Gastroesophageal sphincter (tissue), 4 donors: Measurements from ENCODE around the gene PLA2R1. TPM values are rescaled to one million over a fixed set of nuclear protein-coding genes. Genes with fewer than 3 reads are reported as not detected.

Source experiments
- ATAC-seq: fragments of 150-250 bp; one replicate; pipeline ENCODE4 v1.9.1; 2016; ENCODE audit warnings: mild to moderate bottlenecking, moderate library complexity
- H3K27ac ChIP-seq, 4 donors: fragments of 200-600 bp; sonication (generic) in 3 of 4; 1 replicate in 3 of 4; 2 replicates in 1 of 4; pipeline ENCODE4 v1.5.1; 2016 to 2019
- H3K27me3 ChIP-seq: fragments of 200-600 bp; sonication (generic); one replicate; pipeline ENCODE4 v1.5.1; 2019
- H3K36me3 ChIP-seq, 2 donors: fragments of 200-600 bp; sonication (generic); one replicate each; pipeline ENCODE4 v1.5.1; 2019; ENCODE audit warnings: control low read depth in 1 of 2
- H3K4me1 ChIP-seq, 3 donors: fragments of 200-600 bp; sonication (generic); 1 replicate in 2 of 3; 2 replicates in 1 of 3; pipeline ENCODE4 v1.5.1; 2016 to 2019; ENCODE audit warnings: control low read depth in 2 of 3
- H3K4me3 ChIP-seq, 2 donors: fragments of 200-600 bp; sonication (generic); one replicate each; pipeline ENCODE4 v1.5.1; 2019; ENCODE audit warnings: mild to moderate bottlenecking in 1 of 2, moderate library complexity in 1 of 2
- H3K9me3 ChIP-seq, 3 donors: fragments of 200-600 bp; sonication (generic); one replicate each; pipeline ENCODE4 v1.5.1; 2017 to 2019; ENCODE audit warnings: control low read depth in 2 of 3
- EP300 ChIP-seq: sonication (generic); formaldehyde crosslinking; IDR thresholded peaks from one replicate; pipeline ENCODE4 v1.6.1; 2017; ENCODE audit warnings: antibody characterized with exemption, mild to moderate bottlenecking
- POLR2A ChIP-seq, 2 donors: fragments of 450-650 bp; IDR thresholded peaks; one replicate each; pipeline ENCODE4 v1.6.1; 2017; ENCODE audit warnings: antibody characterized with exemption in 2 of 2, mild to moderate bottlenecking in 2 of 2, moderate library complexity in 1 of 2
- POLR2AphosphoS5 ChIP-seq: sonication (generic); formaldehyde crosslinking; IDR thresholded peaks from one replicate; pipeline ENCODE4 v1.6.1; 2017; ENCODE audit warnings: antibody characterized with exemption
- WGBS, 2 donors: methylation state at CpG; one replicate each; pipeline ENCODE4 v1.1.5; 2018; ENCODE audit warnings: low coverage in 1 of 2; 5-methylcytosine and 5-hydroxymethylcytosine counted together
- total RNA-seq, 4 donors: library from RNA; depleted of rRNA; stranded (reverse); fragments of >200 nt; gene quantifications; one replicate each; pipeline ENCODE4 v1.1.0, GENCODE V29; 2016
- TF ChIP-seq, protein P1 (sequence below), 4 experiments: fragments of 200-600 bp in 2 of 4; fragments of 450-650 bp in 2 of 4; sonication (generic) in 1 of 4; IDR thresholded peaks; one replicate each; pipeline ENCODE4 v1.5.1; 2017 to 2019; ENCODE audit warnings: antibody characterized with exemption in 4 of 4, mild to moderate bottlenecking in 2 of 4, moderate library complexity in 2 of 4

The PLA2R1 gene
- total RNA-seq, 4 donors from 2014 or later, result 6.5 to 15.0 (median 8.0) TPM

DNA sequence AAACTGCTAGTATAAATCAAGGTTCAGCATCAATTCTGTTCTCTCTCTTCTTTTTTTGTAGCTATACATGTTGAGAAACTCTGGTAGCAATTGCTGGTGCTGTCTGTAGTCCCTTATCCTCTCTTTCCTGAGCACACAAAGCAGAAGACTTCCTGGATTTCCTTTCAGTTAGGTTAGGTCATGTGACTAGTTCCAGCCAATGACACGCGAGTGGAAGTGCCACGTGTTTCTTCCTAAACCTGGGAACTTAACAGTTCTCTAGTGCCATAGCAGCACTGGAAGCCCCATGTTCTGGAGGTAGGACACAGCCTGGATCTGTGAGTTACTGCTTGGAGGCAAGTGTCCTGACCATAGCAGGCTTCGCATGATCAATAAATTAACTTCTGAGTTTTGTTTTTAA, 125.9 kb downstream of the PLA2R1 start:
- 84 to 86% methylated on average over 4 of the region's 4 CpGs for WGBS, 2 donors

DNA sequence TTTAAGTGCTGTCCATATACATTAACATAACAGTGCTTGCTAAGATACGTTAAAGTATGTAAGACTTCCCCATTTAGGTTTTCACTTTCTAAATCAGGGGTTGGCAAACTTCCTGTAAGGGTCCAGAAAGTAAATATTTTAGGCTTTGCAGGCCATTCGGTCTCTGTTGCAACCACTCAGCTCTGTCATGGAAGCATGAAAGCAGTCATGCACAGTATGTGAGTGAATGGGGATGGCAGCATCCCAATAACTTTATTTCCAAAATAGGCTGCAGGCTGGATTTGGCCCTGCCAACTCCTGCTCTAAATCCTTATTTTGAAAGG, 128.7 kb downstream of the PLA2R1 start:
- H3K36me3 ChIP-seq, result no peaks in the 10 kb centered on the region
- peaks cover 0 to 6% (median 0%) of the 10 kb centered on the region in 3 donors for H3K4me1 ChIP-seq
- TF ChIP-seq POLR2A (IDR thresholded peaks at IDR 0.05) (no peak), POLR2AphosphoS5 (no peak), EP300 (no peak)
- TF ChIP-seq, protein P1, sequence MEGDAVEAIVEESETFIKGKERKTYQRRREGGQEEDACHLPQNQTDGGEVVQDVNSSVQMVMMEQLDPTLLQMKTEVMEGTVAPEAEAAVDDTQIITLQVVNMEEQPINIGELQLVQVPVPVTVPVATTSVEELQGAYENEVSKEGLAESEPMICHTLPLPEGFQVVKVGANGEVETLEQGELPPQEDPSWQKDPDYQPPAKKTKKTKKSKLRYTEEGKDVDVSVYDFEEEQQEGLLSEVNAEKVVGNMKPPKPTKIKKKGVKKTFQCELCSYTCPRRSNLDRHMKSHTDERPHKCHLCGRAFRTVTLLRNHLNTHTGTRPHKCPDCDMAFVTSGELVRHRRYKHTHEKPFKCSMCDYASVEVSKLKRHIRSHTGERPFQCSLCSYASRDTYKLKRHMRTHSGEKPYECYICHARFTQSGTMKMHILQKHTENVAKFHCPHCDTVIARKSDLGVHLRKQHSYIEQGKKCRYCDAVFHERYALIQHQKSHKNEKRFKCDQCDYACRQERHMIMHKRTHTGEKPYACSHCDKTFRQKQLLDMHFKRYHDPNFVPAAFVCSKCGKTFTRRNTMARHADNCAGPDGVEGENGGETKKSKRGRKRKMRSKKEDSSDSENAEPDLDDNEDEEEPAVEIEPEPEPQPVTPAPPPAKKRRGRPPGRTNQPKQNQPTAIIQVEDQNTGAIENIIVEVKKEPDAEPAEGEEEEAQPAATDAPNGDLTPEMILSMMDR (IDR thresholded peaks at IDR 0.05), result no peak
- H3K27me3 ChIP-seq, result no peaks in the 10 kb centered on the region
- H3K4me3 ChIP-seq, result no peak overlapping the region
- H3K27ac ChIP-seq, result no peak overlapping the region
- peaks cover 0 to 8% (median 0%) of the 10 kb centered on the region in 3 donors for H3K9me3 ChIP-seq
- no peak for ATAC-seq
- WGBS, 2 donors, result 26 to 33% methylated on average over 2 of the region's 2 CpGs

More for the DNA sequence above, 125.9 kb downstream of the PLA2R1 start:
- TF ChIP-seq EP300 (no peak), POLR2A (IDR thresholded peaks at IDR 0.05) (no peak), POLR2AphosphoS5 (no peak)
- TF ChIP-seq, protein P1 (IDR thresholded peaks at IDR 0.05), result no peak
- H3K36me3 ChIP-seq, result no peaks in the 10 kb centered on the region
- no peak for ATAC-seq
- no peaks in the 10 kb centered on the region for H3K9me3 ChIP-seq
- peaks cover 0 to 6% (median 0%) of the 10 kb centered on the region in 3 donors for H3K4me1 ChIP-seq
- H3K4me3 ChIP-seq, result no peak overlapping the region
- H3K27me3 ChIP-seq, result no peaks in the 10 kb centered on the region
- H3K27ac ChIP-seq, result no peak overlapping the region

DNA sequence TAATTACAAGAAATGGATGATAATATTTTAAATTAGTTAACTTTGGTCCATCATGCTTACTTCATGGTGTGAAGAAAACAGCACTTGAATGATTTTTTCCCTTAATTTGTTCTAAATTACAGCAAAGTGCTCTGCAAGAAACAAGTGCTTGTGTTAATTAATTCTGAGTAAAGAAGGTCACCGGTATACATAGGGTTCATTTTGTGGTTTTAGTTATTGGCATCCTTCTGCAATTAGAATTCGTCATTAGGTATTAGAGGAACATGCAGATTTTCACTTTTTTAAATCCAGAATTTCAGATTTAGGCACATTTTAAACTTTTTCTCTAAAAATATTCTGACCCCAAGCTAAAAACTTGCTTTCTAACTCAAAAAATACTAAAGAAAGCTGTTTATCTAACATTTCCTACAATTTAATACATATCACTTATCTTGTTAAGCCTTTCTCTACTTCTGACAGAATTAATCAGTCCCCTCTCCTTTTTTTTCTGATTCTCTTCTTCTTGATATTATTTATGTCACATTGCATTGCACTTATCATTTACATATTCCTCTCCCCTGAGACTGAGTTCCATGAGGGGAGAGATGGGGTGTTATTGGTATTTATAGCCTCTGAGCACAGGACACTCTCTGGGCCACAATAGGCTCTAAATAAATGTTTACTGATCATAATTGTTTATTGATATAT, 129.2 kb downstream of the PLA2R1 start:
- no peak for ATAC-seq
- peaks cover 0 to 6% (median 0%) of the 10 kb centered on the region in 3 donors for H3K4me1 ChIP-seq
- H3K27ac ChIP-seq, result no peak overlapping the region
- WGBS, 2 donors, result 92 to 94% methylated on average over 2 of the region's 2 CpGs
- no peak for TF ChIP-seq POLR2AphosphoS5
- TF ChIP-seq, protein P1 (IDR thresholded peaks at IDR 0.05), result no peak
- no peak for TF ChIP-seq POLR2A (IDR thresholded peaks at IDR 0.05)
- TF ChIP-seq EP300, result no peak
- H3K4me3 ChIP-seq, result no peak overlapping the region
- H3K27me3 ChIP-seq, result no peaks in the 10 kb centered on the region
- H3K9me3 ChIP-seq, result peaks cover 0 to 13% (median 0%) of the 10 kb centered on the region in 3 donors
- no peaks in the 10 kb centered on the region for H3K36me3 ChIP-seq

DNA sequence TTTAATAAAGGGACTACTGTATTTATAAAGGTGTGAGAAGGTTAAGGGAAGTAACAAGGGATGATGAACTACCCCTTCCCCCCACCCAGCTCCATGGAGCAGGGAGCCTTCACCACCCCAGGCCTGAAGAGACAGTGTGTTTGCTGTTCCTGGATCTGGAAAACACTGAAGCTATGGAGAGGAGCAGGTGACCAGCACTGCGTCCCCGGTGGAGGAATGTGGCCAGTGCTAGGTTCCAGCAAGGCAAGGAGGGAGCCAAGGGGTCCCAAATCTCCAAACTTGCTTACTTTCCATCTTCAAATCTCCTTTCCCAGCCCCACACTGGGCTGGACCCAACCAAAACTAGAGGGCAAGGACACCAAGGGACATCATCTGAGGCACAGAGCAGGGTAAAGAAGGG, 135.7 kb downstream of the PLA2R1 start:
- Histone ChIP-seq H3K36me3 (no peaks in the 10 kb centered on the region), H3K4me3 (no peak overlapping the region), H3K9me3 (peaks cover 0 to 19% (median 0%) of the 10 kb centered on the region in 3 donors), H3K27ac (no peak overlapping the region), H3K27me3 (peaks cover 5% of the 10 kb centered on the region), H3K4me1 (no peaks in the 10 kb centered on the region)
- ATAC-seq, result no peak
- WGBS, 2 donors, result 92% methylated on average over 2 of the region's 2 CpGs; no CpG with 5 or more reads in 1 of the 2 donors
- TF ChIP-seq, protein P1 (IDR thresholded peaks at IDR 0.05), result no peak
- TF ChIP-seq POLR2AphosphoS5 (no peak), POLR2A (IDR thresholded peaks at IDR 0.05) (no peak), EP300 (no peak)

DNA sequence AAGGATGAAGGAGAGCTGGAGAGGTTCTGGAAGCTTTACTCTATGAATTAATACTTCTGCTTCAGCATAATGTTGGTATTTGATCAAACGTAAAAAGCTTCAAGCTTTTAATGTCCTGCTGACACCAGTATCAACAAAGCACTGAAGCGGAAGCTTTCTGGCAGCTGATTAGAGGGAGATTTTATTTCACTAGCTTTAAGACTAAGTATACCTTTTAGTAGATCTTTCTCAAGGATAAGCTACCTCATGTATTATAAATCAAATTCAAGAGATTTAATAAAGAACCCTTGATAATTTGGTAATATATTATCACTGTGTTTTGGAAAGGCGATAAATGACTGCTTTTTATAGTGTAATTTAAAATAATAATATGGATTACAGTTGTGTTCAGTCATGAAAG, 136.4 kb downstream of the PLA2R1 start:
- no peaks in the 10 kb centered on the region for H3K36me3 ChIP-seq
- H3K4me1 ChIP-seq, result no peaks in the 10 kb centered on the region
- H3K9me3 ChIP-seq, result peaks cover 0 to 19% (median 0%) of the 10 kb centered on the region in 3 donors
- no peak for ATAC-seq
- no peak overlapping the region for H3K27ac ChIP-seq
- H3K4me3 ChIP-seq, result no peak overlapping the region
- TF ChIP-seq POLR2AphosphoS5 (no peak), EP300 (no peak), POLR2A (IDR thresholded peaks at IDR 0.05) (no peak)
- TF ChIP-seq, protein P1 (IDR thresholded peaks at IDR 0.05), result no peak
- H3K27me3 ChIP-seq, result peaks cover 12% of the 10 kb centered on the region
- 60 to 66% methylated on average over 3 of the region's 3 CpGs for WGBS, 2 donors
